A549 (cell line): ENCODE data around the gene LETM1.

ENCODE experiments used
- CBX2 ChIP-seq: fragments of 200-600 bp; sonication (generic); IDR thresholded peaks from 2 replicates; pipeline ENCODE4 v1.6.1; 2016; ENCODE audit warnings: low read depth, mild to moderate bottlenecking, borderline replicate concordance
- JUN ChIP-seq, 2 experiments: fragments of >200 bp; sonication (Bioruptor Twin); formaldehyde crosslinking; IDR thresholded peaks; 2 replicates in 1 of 2; 3 replicates in 1 of 2; pipeline ENCODE4 v1.6.1; 2016 to 2017
- TF ChIP-seq, protein P1 (sequence below): fragments of >200 bp; sonication (Bioruptor Twin); formaldehyde crosslinking; IDR thresholded peaks from 3 replicates; pipeline ENCODE4 v1.5.1; 2016

- no peak for TF ChIP-seq JUN (IDR thresholded peaks at IDR 0.05)
- no peak for TF ChIP-seq CBX2
- TF ChIP-seq, protein P1, sequence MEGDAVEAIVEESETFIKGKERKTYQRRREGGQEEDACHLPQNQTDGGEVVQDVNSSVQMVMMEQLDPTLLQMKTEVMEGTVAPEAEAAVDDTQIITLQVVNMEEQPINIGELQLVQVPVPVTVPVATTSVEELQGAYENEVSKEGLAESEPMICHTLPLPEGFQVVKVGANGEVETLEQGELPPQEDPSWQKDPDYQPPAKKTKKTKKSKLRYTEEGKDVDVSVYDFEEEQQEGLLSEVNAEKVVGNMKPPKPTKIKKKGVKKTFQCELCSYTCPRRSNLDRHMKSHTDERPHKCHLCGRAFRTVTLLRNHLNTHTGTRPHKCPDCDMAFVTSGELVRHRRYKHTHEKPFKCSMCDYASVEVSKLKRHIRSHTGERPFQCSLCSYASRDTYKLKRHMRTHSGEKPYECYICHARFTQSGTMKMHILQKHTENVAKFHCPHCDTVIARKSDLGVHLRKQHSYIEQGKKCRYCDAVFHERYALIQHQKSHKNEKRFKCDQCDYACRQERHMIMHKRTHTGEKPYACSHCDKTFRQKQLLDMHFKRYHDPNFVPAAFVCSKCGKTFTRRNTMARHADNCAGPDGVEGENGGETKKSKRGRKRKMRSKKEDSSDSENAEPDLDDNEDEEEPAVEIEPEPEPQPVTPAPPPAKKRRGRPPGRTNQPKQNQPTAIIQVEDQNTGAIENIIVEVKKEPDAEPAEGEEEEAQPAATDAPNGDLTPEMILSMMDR = no peak
Measured at GRCh38 chr4:1832690-1833089, 23.3 kb downstream of the LETM1 start.
